ENCODE measurements around the gene ZC3H8.

The ZC3H8 gene

GRCh38 chr2:112199188-112199587, 55.7 kb downstream of the ZC3H8 start:
- no peak for TF ChIP-seq CTCF (IDR thresholded peaks at IDR 0.05; ENCODE audit: low read depth, low read length)

GRCh38 chr2:112198780-112199179, 56.1 kb downstream of the ZC3H8 start:
- no peak for TF ChIP-seq CTCF (IDR thresholded peaks at IDR 0.05; ENCODE audit: low read depth, low read length)
- Histone ChIP-seq H3K4me3 (ENCODE audit: low read depth, low read length) (no peak overlapping the region), H3K36me3 (no peaks in the 10 kb centered on the region), H3K27ac (no peak overlapping the region), H3K27me3 (ENCODE audit: insufficient read depth, low read depth, severe bottlenecking) (no peaks in the 10 kb centered on the region), H3K9me3 (ENCODE audit: severe bottlenecking) (no peaks in the 10 kb centered on the region)
- no peak for DNase-seq

More at GRCh38 chr2:112199188-112199587, 55.7 kb downstream of the ZC3H8 start:
- no peak overlapping the region for H3K27ac ChIP-seq
- H3K4me3 ChIP-seq (ENCODE audit: low read depth, low read length): no peak overlapping the region
- H3K9me3 ChIP-seq (ENCODE audit: severe bottlenecking): no peaks in the 10 kb centered on the region
- no peaks in the 10 kb centered on the region for H3K27me3 ChIP-seq (ENCODE audit: insufficient read depth, low read depth, severe bottlenecking)
- H3K36me3 ChIP-seq: no peaks in the 10 kb centered on the region
- no peak for DNase-seq

- no peak for TF ChIP-seq CTCF (IDR thresholded peaks at IDR 0.05; ENCODE audit: low read depth, low read length)
- no peak overlapping the region for H3K4me3 ChIP-seq (ENCODE audit: low read depth, low read length)
- no peaks in the 10 kb centered on the region for H3K9me3 ChIP-seq (ENCODE audit: severe bottlenecking)
- no peaks in the 10 kb centered on the region for H3K36me3 ChIP-seq
- no peaks in the 10 kb centered on the region for H3K27me3 ChIP-seq (ENCODE audit: insufficient read depth, low read depth, severe bottlenecking)
- DNase-seq: no peak
- no peak overlapping the region for H3K27ac ChIP-seq
These were observed 57.0 kb downstream of the ZC3H8 start for GRCh38 chr2:112197868-112198267.

GRCh38 chr2:112195950-112196349, 58.9 kb downstream of the ZC3H8 start:
- H3K36me3 ChIP-seq: no peaks in the 10 kb centered on the region
- no peaks in the 10 kb centered on the region for H3K9me3 ChIP-seq (ENCODE audit: severe bottlenecking)
- no peak overlapping the region for H3K27ac ChIP-seq
- no peak for TF ChIP-seq CTCF (IDR thresholded peaks at IDR 0.05; ENCODE audit: low read depth, low read length)
- no peak overlapping the region for H3K4me3 ChIP-seq (ENCODE audit: low read depth, low read length)
- DNase-seq: no peak
- no peaks in the 10 kb centered on the region for H3K27me3 ChIP-seq (ENCODE audit: insufficient read depth, low read depth, severe bottlenecking)

GRCh38 chr2:112195167-112195766, 59.6 kb downstream of the ZC3H8 start:
- H3K27ac ChIP-seq: no peak overlapping the region
- H3K27me3 ChIP-seq (ENCODE audit: insufficient read depth, low read depth, severe bottlenecking): no peaks in the 10 kb centered on the region
- no peak overlapping the region for H3K4me3 ChIP-seq (ENCODE audit: low read depth, low read length)
- no peaks in the 10 kb centered on the region for H3K9me3 ChIP-seq (ENCODE audit: severe bottlenecking)
- no peak for DNase-seq
- no peaks in the 10 kb centered on the region for H3K36me3 ChIP-seq
- TF ChIP-seq CTCF (IDR thresholded peaks at IDR 0.05; ENCODE audit: low read depth, low read length): no peak

GRCh38 chr2:112194482-112194881, 60.4 kb downstream of the ZC3H8 start:
- no peak overlapping the region for H3K27ac ChIP-seq
- no peak overlapping the region for H3K4me3 ChIP-seq (ENCODE audit: low read depth, low read length)
- no peaks in the 10 kb centered on the region for H3K9me3 ChIP-seq (ENCODE audit: severe bottlenecking)
- no peaks in the 10 kb centered on the region for H3K36me3 ChIP-seq
- TF ChIP-seq CTCF (IDR thresholded peaks at IDR 0.05; ENCODE audit: low read depth, low read length): no peak
- no peaks in the 10 kb centered on the region for H3K27me3 ChIP-seq (ENCODE audit: insufficient read depth, low read depth, severe bottlenecking)
- DNase-seq: no peak
